Calu3 (cell line): ENCODE results near the gene ZFYVE28. TPM values are rescaled to one million over a fixed set of nuclear protein-coding genes. Genes with fewer than 3 reads are reported as not detected.

ENCODE experiments used
- BruUV-seq: library from RNA; stranded (reverse); fragments of 400-500 nt; replicated peaks from 2 replicates; lab custom pipeline; 2021; lab: Mats Ljungman, UMichigan
- CTCF ChIA-PET: fragments of 300-600 bp; sonication (Branson Sonifier 250); formaldehyde crosslinking; loops from one replicate; lab custom pipeline; 2022; ENCODE audit warnings: antibody characterized with exemption; lab: Charles Lee
- DNase-seq: peaks from one replicate; pipeline ENCODE4 v3.0.0; 2022
- H3K27ac Mint-ChIP-seq: one replicate; pipeline ENCODE4 v1.8.0; 2022; ENCODE audit warnings: mixed read lengths; ENCODE audit not compliant: unreplicated experiment
- H3K27me3 Mint-ChIP-seq: one replicate; pipeline ENCODE4 v1.8.0; 2022; ENCODE audit warnings: mixed read lengths; ENCODE audit not compliant: unreplicated experiment
- H3K36me3 Mint-ChIP-seq: one replicate; pipeline ENCODE4 v1.8.0; 2022; ENCODE audit warnings: mild to moderate bottlenecking, moderate library complexity, mixed read lengths; ENCODE audit not compliant: insufficient read depth, unreplicated experiment
- H3K4me1 Mint-ChIP-seq: one replicate; pipeline ENCODE4 v1.8.0; 2022; ENCODE audit warnings: mild to moderate bottlenecking, low read depth, mixed read lengths; ENCODE audit not compliant: unreplicated experiment
- H3K4me3 Mint-ChIP-seq: one replicate; pipeline ENCODE4 v1.8.0; 2022; ENCODE audit warnings: mild to moderate bottlenecking, low read depth, moderate library complexity, mixed read lengths; ENCODE audit not compliant: unreplicated experiment
- H3K9me3 Mint-ChIP-seq: one replicate; pipeline ENCODE4 v1.8.0; 2022; ENCODE audit warnings: low read depth, mixed read lengths; ENCODE audit not compliant: unreplicated experiment
- intact Hi-C: fragments of 100-400 bp; cut with micrococcal nuclease; formaldehyde crosslinking; loops from one replicate; pipeline ENCODE4 v1.10.0; 2022; ENCODE audit not compliant: unreplicated experiment
- total RNA-seq: library from RNA; stranded (reverse); gene quantifications from 2 replicates; pipeline ENCODE4 v1.2.3, GENCODE V29; 2022
- TF ChIP-seq, protein P1 (sequence below): fragments of 200-600 bp; IDR thresholded peaks from one replicate; pipeline ENCODE4 v1.8.0; 2022; ENCODE audit warnings: antibody characterized with exemption; ENCODE audit not compliant: unreplicated experiment

Gene ZFYVE28
- total RNA-seq, 1 experiment from 2014 or later: 1.2 TPM

DNA sequence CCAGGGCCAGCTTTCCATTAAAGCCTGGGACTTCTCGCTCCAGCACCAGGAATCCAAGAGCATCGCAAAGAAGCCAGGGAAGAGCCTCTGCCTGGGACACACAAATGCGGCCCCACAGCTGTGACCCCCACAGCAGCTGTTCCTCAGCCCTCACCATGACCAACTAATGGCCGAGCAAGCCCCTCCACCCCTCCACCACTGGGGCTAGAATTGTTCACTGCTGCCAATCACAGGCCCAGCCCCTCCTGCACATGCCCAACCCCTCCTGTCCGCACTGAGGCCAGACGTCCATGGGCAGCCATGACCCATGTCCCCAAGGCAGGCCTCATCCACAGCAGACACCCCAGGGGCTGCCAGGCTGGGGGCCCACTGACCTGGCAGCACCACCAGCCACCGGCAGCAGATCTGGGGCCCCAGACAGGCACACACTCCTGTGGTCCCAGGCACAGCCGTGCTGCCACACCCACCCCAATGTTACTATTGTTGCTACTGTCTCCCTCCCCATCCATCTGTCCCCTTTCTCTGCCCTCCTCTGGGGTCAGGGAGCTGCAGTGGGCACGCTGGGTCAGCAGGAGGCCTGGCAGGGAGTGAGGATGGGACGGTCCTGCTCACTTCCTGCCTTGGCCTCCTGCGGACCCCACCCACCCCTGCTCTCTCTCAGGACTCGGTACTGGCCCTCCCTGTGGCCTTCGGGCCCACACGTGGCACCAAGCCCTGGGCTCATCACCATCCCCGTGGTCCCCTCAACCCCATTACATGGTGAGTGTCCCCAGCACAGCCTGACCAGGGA lies 56.0 kb downstream of the ZFYVE28 start:
- no peaks in the 10 kb centered on the region for H3K36me3 Mint-ChIP-seq
- intact Hi-C loops: no loop called here
- TF ChIP-seq, protein P1, sequence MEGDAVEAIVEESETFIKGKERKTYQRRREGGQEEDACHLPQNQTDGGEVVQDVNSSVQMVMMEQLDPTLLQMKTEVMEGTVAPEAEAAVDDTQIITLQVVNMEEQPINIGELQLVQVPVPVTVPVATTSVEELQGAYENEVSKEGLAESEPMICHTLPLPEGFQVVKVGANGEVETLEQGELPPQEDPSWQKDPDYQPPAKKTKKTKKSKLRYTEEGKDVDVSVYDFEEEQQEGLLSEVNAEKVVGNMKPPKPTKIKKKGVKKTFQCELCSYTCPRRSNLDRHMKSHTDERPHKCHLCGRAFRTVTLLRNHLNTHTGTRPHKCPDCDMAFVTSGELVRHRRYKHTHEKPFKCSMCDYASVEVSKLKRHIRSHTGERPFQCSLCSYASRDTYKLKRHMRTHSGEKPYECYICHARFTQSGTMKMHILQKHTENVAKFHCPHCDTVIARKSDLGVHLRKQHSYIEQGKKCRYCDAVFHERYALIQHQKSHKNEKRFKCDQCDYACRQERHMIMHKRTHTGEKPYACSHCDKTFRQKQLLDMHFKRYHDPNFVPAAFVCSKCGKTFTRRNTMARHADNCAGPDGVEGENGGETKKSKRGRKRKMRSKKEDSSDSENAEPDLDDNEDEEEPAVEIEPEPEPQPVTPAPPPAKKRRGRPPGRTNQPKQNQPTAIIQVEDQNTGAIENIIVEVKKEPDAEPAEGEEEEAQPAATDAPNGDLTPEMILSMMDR: no peak
- CTCF ChIA-PET: no interaction called here
- no peak overlapping the region for H3K27ac Mint-ChIP-seq
- no TSS peak for BruUV-seq
- H3K4me1 Mint-ChIP-seq: no peaks in the 10 kb centered on the region
- no peak for DNase-seq
- H3K9me3 Mint-ChIP-seq: no peaks in the 10 kb centered on the region
- H3K4me3 Mint-ChIP-seq: no peak overlapping the region
- peaks cover 8% of the 10 kb centered on the region for H3K27me3 Mint-ChIP-seq

DNA sequence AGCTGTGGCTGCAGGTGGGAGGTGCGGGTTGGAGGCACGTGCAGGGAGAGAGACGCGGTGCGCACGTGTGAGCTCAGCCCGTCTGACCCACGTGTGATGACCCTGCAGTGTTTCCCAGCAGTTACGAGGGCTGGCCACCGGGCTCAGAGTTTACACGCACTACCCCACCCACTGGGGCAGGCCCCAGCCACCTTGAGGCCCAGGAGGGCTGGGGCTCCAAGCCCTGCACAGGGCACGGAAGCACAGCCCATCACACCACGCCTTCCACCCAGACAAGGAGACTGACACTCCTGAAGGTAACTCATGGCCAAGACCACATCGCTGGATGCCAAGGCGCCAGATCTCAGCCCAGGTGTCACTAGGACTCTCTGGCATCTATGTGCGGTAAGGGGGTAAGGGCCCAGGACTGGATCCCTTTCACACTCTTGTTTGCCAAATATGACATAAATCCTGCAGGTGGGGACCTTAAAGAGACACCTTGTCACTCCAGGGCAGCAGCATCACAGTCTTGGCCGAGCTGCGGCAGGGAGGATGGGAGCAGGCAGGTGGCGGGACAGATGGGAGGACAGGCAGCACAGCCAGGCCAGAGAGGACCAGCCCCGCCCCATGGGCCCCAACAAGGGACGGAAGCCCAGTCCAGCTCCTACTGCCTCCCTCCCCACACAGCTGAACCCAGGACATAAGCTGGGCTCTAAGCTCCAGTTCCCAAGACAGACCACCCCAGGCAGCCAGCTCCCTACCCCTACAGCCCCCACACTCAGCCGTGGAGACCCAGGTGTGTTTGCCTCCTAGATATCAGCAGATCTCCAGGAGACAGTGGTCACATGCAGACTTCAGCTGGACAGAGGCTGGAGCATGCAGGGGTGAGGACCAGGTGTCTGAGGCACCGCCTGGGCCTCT lies 56.8 kb downstream of the ZFYVE28 start:
- H3K9me3 Mint-ChIP-seq: no peaks in the 10 kb centered on the region
- BruUV-seq: no TSS peak
- H3K36me3 Mint-ChIP-seq: no peaks in the 10 kb centered on the region
- intact Hi-C loops: no loop called here
- no peak overlapping the region for H3K4me3 Mint-ChIP-seq
- no peak overlapping the region for H3K27ac Mint-ChIP-seq
- H3K4me1 Mint-ChIP-seq: no peaks in the 10 kb centered on the region
- CTCF ChIA-PET: interaction anchor here (0.6 kb wide), 1 partner anchor 16 kb away, joined by 3 read pairs; no protein-coding TSS in a partner anchor
- TF ChIP-seq, protein P1: no peak
- H3K27me3 Mint-ChIP-seq: peaks cover 8% of the 10 kb centered on the region
- DNase-seq: no peak

DNA sequence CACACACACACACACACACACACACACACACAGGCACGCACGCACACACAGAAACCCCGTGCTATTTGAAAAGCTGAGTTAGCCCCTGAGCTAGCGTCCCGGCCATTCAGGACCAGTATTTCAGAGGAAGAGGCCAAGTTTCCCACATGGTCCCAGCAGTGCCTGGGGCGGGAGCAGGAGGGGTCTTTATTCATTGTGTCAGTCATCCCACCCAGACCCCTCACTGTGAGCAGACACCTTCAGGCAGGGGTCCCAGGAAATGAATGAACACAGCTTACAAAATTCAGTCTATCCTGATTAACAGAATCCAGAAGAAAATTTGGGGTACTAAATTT lies 58.1 kb downstream of the ZFYVE28 start:
- no peak for DNase-seq
- Mint-ChIP-seq H3K4me3 (no peak overlapping the region), H3K27ac (no peak overlapping the region), H3K4me1 (no peaks in the 10 kb centered on the region), H3K27me3 (peaks cover 8% of the 10 kb centered on the region), H3K36me3 (no peaks in the 10 kb centered on the region), H3K9me3 (no peaks in the 10 kb centered on the region)
- TF ChIP-seq, protein P1: no peak
- intact Hi-C loops: no loop called here
- no TSS peak for BruUV-seq
- CTCF ChIA-PET: interaction anchor here (0.6 kb wide), 1 partner anchor 46 kb away, joined by 6 read pairs; no protein-coding TSS in a partner anchor

GRCh38 chr4:2359591-2360395 lies 58.7 kb downstream of the ZFYVE28 start:
- BruUV-seq: no TSS peak
- Mint-ChIP-seq H3K27ac (no peak overlapping the region), H3K27me3 (peaks cover 8% of the 10 kb centered on the region), H3K4me3 (no peak overlapping the region), H3K4me1 (no peaks in the 10 kb centered on the region), H3K36me3 (no peaks in the 10 kb centered on the region), H3K9me3 (no peaks in the 10 kb centered on the region)
- TF ChIP-seq, protein P1: no peak
- CTCF ChIA-PET: interaction anchor here (0.6 kb wide), 1 partner anchor 46 kb away, joined by 6 read pairs; no protein-coding TSS in a partner anchor
- no peak for DNase-seq
- intact Hi-C loops: no loop called here
